HG03432 (cell line): ENCODE measurements around the gene SH2D3A.
"Not testable (repeated sequence)": the region's sequence is repeated elsewhere in the genome, so short reads cannot be mapped to it uniquely, and the experiment has no call there.

Experiments
- ATAC-seq: cut with Tn5 transposase; IDR thresholded peaks from one replicate; pipeline ENCODE4 v1.9.1; 2021; ENCODE audit warnings: mild to moderate bottlenecking, moderate library complexity; ENCODE audit not compliant: unreplicated experiment

The SH2D3A gene

DNA sequence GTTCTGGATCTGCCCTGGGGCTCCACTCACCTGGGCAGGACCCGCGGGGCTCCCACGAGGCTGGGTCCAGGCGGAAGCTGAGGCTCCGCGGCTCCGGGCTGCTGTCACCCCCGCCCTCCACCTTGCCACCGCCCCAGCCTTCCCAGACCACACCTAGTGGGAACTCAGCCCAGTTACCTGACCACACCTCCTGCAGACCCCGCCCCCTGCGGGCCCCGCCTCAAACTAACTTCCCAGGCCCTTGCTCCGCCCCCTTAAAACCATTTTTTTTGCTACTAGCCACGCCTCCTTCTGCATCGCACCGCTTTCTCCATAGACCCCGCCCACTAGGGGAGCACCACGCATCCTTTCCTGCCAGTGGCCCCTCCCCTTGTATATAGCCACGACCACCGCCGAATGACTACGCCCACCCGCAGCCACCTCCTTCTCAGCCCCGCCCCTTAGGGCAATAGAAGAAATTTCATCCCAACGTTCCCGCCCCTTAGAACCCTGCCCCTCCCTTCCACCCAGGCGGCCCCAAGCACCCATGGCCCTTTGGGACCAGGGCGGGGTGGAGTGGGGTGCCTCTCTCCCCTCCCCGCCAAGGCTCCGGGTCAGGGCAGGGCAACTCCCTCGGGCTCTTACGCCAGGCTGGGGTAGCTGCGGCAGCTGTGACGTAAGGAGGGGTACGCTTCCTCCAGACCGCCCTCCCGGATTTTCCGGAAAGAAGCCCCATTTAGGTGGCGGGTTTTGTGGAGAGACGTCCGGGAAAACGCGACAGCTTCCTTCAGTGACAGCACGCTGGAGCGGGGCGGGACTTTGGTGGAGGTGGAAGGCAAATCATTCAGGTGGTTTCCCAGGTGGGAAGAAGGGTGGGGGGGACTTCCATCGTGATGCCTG, at the start of gene SH2D3A:
Gene SH2D3A, minus strand, starts transcription at position 79 of the 879 bp plus-strand sequence. CDS start 3,687 bp downstream, outside the sequence.
- ATAC-seq: peak; percentile 68

DNA sequence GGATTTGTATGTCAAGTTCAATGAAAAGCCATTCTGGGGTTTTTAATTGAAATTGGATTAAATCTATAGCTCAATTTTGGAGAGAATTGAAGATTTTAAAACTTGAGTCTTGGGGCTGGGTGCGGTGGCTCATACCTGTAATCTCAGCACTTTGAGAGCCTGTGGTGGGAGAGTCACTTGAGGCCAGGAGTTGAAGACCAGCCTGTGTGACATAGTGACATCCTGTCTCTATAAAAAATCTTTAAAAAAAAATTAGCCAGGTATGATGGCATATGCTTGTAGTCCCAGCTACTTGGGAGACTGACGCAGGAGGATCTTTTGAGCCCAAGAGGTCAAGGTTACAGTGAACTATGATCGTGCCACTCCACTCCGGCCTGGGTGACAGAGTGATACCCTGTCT, 46.4 kb upstream of the SH2D3A start:
- no peak for ATAC-seq

DNA sequence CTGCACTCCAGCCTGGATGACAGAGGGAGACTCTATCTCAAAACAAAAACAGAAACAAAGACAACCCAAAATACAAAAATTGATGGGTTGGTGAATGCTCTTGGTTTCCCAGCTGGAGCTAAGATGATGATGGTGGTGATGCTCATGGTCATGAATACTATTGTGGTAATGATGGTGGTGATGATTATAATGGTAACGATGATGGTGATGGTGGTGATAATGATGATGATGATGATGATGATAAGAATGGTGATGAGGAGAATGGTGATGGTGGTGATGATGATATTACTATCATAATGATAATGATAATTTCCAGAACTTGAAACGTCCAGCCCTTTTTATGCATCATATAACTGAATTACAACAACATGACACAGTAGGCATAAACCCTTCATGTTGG, 45.4 kb upstream of the SH2D3A start:
- no peak for ATAC-seq

DNA sequence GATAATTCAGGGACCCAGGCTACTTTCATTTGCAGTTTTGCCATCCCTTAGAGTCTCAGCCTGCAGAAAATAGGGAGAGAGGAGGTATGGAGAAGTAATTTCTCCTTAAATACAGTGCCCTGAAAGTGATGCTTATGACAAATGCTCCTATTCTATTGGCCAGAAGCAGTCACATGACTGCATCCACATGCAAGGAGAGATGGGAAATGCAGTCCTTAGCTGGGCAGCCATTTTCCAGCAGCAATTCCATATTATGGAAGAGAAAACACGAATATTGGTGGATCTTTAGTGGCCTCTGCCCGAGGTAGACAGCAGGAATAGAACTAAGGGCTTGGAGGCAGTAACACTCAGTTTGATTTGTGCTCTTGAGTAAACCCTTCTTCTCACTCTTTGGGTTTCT, 44.7 kb upstream of the SH2D3A start:
- ATAC-seq: no peak

DNA sequence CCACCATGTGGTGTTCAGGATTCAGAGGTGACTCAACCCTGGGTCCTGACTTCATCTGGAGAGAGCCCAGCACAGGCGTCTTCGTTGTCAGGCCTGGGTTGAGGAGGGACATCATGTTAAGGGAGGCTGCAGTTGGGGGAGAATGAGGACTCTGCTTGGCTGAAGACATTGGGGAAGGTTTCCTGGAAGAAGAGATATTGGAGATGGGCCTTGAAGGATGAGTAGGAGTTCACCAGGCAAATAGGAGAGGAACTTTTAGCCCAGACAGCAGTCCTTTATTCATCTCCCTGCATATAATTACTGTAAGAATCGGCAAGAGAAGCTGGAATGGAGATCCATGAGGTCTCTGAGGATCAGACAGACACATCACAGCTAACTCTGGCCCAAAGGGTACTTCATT, 44.1 kb upstream of the SH2D3A start:
- no peak for ATAC-seq

DNA sequence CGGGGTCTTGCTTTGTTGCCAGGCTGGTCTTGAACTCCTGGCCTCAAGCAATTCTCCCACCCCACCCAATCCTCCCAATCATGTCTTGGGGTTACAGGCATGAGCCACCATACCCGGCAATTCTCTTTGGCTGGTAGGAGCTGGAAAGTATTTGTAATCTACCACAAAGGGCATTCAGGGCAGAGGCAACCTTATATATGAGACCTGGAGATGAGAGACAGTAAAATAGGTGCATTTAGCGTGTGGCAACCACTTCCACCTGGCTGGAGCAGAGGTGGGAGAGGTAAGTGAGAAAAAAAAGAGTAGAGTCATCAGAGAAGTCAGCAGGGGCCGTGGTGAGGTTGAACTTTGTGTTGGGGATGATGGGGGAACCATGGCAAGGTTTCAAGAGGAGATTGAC, 42.0 kb upstream of the SH2D3A start:
- no peak for ATAC-seq

DNA sequence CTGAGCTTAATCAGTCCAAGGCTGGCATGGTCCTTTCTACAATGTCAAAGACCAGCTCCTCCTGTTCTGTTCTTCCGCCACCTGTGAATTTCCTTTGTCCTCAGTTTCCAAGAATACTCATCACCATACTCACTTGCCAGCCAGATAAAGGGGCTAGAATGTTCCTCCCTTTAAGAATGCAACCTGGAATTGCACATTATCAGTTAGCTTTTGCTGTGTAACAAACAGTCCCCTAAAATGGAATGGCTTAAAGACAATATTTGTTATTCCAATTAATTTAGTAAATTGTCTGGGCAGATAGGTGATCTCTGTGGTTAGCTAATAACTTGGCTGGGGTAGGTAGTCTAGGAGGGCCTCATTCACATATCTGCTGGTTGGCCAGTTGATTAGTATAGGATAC, 41.3 kb upstream of the SH2D3A start:
- no peak for ATAC-seq

DNA sequence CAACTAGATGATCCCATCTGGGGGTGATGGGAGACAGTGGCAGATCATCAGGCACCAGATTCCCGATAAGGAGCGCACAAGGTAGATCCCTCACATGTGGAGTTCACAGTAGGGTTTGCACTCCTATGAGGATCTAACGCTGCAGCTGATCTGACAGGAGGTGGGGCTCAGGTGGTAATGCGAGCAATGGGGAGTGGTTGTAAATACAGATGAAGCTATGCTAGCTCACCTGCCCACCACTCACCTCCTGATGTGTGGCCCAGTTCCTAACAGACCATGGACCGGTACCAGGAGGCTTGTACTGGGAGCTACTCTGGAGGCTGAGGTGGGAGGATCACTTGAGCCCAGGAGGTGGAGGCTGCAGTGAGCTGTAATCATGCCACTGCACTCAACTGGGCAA, 40.1 kb upstream of the SH2D3A start:
- no peak for ATAC-seq

DNA sequence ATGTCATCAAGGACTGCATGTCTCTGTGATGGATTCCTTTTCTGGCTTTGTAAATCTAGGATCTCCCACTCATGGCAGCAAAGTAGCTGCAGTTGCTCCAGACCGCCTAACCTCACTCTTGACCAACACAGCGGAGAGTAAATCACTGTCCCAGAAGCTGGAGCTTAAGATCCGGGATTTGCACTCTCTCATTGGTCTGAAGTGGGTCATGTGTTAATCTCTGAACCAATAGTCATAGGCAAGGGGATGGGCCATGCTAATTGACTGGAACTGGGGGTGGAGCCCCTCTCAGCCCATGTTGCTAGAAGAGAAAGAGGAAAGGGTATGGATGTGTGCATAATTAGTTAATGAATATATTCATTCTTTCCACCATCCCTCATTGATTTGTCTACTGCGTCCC, 39.3 kb upstream of the SH2D3A start:
- ATAC-seq: no peak

DNA sequence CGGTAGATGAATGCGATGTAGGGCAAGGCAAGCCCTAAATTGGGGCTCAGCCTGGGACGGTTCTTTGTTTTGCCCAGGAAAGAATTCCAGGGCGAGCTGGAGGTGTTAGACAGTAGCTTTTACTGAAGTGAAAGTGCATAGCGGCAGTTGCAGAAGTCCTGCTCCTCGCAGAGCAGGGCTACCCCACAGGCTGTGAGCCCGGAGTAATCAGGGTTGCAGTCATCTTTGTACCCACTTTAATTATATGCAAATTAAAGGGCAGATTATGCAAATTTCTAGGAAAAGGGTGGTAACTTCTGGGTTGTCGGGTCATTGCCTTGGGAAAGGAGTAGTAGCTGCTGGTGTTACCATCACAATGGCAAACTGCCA, 35.8 kb upstream of the SH2D3A start:
- ATAC-seq: no peak

DNA sequence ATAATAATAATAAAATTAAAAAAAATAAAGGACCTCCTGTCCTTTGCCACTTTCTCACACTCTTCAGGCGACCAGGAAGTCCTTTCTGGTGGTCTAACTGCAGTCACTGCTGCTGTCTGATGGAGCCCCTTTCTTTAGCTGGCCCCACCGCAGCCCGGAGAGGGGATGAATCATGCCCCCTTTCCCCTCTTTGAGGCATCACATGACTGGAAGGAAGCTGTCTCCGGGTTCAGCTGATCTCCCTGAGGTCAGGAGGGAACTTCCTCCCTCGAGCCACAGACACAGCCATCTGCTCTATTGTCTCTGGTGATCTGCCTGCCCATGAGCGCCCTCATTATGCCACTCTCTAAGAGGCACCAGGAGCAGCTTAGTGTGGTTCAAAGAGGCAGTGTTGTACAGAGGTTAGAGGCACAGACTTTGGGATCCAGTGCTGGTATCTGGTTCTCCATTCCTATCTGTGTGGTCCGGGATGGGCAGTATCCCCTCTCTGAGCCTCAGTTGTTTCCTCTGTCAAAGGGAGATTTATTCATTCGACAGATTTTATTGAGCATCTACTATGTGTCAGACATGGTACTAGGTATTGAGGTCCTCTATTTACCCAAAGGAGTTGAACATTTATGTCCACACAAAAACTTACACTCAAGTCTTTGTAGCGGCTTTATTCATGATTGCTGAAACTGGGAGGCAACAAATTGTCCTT, 35.3 kb upstream of the SH2D3A start:
- peak; percentile 49 for ATAC-seq

DNA sequence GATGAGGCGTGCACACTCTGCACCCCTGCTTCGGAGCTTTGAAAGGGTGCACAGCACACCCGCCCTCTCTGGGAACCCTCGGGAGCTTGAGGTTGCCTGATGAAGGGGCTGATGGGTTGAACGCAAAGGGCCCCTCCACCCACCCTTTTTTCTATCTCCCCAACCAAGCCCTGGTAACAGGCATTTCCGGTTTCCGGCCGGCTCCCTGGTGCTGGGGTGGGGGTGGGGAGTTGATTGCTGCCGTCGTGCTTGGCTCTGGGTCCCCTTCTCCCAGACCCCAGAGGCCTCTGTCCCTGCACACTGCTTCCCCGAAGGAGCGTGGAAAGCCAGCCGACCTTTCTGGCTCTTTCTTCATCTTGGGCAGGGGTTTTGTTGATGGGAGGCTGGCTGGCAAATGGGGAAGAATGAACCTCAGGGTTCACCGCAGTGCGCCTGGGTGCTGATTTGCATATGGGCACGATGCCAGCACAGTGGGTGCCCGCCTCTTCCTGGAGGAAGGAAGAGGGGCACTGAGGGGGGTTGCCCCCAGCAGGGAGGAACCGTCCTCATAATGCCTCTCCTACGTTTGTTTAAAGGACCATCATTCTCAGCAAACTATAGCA, 34.4 kb upstream of the SH2D3A start:
- peak; percentile 60 for ATAC-seq

DNA sequence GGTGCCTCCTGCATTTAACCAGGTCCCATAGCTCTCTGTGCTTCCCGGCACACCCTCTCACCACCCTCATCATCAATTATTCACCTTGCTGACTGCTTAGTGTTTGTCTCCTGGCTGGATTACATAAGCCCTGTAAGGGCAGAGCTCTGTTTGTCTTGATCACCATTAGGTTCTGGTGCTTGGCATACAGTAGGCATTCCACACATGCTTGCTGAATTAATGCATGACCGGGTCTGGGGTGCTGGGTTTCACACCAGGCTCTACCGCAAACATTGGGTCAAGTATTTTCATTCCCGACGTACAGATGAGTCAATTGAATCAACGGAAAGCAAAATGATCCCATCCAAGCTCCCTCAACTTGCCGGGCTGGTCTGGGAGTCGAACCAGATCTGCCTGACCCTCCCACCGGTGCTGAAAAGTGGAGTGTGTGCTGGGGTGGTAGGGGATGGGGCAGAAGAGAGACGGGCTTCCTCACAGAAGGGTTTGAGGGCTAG, 33.8 kb upstream of the SH2D3A start:
- no peak for ATAC-seq

DNA sequence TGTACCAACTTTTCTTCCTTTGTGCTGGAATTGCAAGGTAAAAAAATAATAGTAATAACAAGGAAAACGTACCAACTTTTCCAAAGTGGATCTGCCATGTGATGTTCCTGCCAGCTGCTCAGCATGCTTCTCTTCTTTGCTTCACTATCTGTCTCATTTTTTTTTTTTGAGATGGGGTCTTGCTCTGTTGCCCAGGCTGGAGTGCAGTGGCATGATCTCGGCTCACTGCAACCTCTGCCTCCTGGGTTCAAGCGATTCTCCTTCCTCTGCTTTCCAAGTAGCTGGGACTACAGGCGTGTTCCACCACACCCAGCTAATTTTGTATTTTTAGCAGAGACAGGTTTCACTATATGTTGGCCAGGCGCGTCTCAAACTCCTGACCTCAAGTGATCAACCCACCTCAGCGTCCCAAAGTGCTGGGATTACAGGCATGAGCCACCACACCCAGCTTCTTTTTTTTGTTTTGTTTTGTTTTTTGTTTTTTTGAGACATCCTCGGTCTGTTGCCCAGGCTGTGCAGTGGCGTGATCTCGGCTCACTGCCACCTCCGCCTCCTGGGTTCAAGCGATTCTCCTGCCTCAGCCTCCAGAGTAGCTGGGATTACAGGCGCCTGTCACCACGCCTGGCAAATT, 33.0 kb upstream of the SH2D3A start:
- ATAC-seq: not testable (repeated sequence)

DNA sequence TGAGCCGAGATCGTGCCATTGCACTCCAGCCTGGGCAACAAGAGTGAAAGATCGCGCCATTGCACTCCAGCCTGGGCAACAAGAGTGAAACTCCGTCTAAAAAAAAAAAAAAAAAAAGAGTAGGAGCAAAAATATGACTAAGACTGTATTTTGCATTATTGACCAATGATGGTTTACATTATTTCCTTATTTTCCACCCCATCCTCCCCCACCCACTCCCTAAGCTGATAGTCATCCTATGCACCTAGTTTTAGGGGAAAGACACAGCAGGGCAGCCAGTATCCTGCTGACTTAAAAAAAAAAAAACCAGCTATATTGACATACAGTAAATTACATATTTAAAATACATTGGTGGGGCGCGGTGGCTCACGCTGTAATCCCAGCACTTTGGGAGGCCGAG, 30.4 kb upstream of the SH2D3A start:
- ATAC-seq: no peak

DNA sequence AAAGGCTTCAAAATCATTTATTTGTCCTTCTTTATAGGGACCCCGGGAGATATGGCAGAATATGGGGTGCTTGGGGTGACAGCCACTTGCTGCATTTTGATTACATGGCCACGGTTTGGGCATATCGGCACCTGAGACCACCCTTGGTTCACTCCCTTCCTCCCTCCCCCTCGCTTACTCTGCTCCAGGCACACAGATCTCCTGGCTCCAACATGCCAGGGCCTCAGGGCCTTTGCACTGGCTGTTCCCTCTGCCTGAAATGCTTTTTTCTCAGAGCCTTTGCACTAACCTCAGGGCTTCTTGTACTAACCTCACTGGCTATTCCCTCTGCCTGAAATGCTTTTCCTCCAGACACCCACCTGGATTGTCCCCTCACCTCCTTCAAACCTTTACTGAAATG, 29.0 kb upstream of the SH2D3A start:
- no peak for ATAC-seq

DNA sequence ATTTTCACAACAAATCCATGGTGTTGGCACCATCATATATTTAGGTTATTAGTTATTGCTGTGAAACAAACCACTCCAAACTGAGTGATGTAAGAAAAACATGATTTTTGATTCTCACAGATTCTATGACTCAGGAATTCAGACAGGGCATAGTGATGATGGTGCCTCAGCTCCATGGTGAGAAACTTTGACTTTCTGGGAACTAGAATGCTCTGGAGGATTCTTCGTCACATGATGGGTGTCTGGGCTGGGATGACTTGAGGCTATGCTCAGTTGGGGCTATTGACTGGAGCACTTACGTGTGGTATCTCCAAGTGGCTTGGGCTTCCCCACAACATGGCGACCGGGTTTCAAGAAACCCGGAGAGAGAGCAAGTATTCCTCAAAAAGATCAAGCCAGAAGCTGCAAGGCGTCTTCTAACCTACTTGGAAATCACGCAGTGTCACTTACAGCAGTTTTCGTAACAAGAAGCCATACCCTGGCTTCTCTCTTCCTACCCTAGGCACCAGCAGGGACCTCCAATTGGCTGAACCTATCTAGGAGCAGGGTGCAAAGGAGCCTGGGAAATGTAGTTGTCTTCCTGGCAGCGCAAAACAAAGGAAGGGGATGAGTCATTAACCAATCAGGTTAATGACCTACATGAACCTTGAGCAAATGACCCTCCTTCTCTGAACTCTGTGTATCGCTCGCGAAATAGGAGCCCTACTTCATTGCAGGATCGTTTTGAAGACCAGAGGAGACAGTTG, 27.6 kb upstream of the SH2D3A start:
- ATAC-seq: no peak

DNA sequence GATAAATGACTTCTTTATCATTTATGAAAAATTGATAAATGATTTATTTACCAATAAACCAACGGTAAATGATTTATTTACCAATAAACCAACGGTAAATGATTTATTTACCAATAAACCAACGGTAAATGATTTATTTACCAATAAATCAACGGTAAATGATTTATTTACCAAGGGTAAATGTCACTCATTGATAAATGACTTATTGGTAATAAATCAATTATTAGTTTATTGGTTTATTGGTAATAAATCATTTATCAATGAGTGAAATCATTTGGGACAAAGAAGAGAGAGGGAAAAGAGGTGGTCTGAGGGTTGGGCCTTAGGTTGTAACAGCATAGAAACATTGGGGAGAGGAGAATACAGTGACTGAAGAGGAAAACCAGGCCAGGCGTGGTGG, 26.7 kb upstream of the SH2D3A start:
- ATAC-seq: no peak

DNA sequence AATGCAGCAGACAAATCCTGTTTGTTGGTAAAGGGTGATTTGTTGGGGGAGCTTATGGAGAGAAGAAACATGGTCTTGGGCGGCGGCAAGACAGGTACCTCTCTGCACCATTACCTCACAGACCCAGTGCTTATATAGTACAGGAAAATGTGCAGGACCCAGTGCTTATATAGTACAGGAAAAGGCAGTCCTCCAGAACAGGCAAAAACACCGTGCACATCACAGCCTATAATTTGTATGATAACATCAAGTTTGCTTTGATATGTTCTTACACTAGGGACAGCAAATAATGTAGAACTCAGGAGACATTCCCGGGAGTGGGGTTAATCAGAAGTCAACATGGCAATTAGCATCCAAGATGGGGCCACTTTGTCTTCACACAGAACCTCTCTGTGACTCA, 26.2 kb upstream of the SH2D3A start:
- ATAC-seq: no peak

DNA sequence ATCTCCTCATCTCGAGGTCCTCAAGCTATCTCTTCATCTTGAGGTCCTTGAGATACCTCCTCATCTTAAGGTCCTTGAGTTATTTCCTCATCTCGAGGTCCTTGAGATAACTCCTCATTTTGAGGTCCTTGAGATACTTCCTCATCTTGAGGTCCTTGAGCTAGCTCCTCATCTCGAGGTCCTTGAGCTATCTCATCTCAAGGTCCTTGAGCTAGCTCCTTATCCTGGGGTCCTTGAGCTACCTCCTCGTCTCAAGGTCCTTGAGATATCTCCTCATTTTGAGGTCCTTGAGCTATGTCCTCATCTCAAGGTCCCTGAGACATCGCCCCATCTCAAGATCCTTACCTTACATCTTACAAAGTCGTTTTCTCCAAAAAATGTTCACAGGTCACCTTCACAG, 24.0 kb upstream of the SH2D3A start:
- ATAC-seq: no peak
